Small intestine (tissue), 7 donors: Measurements from ENCODE around the gene RNF151. TPM values are rescaled to one million over a fixed set of nuclear protein-coding genes. Genes with fewer than 3 reads are reported as not detected.
A peak's percentile ranks its signal among the peaks of the same experiment; 100 is the strongest.

ENCODE experiments used
- DNase-seq, 2 donors: peaks; one replicate each; pipeline versions ENCODE4 v3.0.0 to v3.0.0-alpha.2; 2013
- FAIRE-seq: peaks from 2 replicates; lab custom pipeline; 2012; peaks lifted over from hg19 to GRCh38; lab: Jason Lieb, UNC
- H3K27ac ChIP-seq, 3 donors: one replicate each; pipeline ENCODE4 v1.5.1; 2013; ENCODE audit warnings: low read length in 2 of 3, mild to moderate bottlenecking in 2 of 3, control low read depth in 1 of 3, inconsistent platforms in 1 of 3, low read depth in 1 of 3, moderate library complexity in 1 of 3
- H3K27me3 ChIP-seq, 3 donors: one replicate each; pipeline ENCODE4 v1.6.1; 2013; ENCODE audit warnings: low read length in 3 of 3, inconsistent platforms in 1 of 3; ENCODE audit not compliant: control insufficient read depth in 3 of 3, insufficient read depth in 3 of 3
- H3K36me3 ChIP-seq, 3 donors: one replicate each; pipeline ENCODE4 v1.6.1; 2013; ENCODE audit warnings: low read length in 3 of 3, inconsistent platforms in 1 of 3, low read depth in 1 of 3, mild to moderate bottlenecking in 1 of 3, moderate library complexity in 1 of 3; ENCODE audit not compliant: control insufficient read depth in 3 of 3, insufficient read depth in 2 of 3
- H3K4me1 ChIP-seq, 3 donors: one replicate each; pipeline ENCODE4 v1.6.1; 2013; ENCODE audit warnings: low read length in 2 of 3, inconsistent platforms in 1 of 3, low read depth in 1 of 3, mild to moderate bottlenecking in 1 of 3, moderate library complexity in 1 of 3; ENCODE audit not compliant: control insufficient read depth in 3 of 3, insufficient read depth in 2 of 3
- H3K4me3 ChIP-seq, 3 donors: one replicate each; pipeline ENCODE4 v1.5.1; 2013; ENCODE audit warnings: low read length in 3 of 3, control low read depth in 1 of 3, inconsistent platforms in 1 of 3, low read depth in 1 of 3, mild to moderate bottlenecking in 1 of 3, moderate library complexity in 1 of 3
- H3K9me3 ChIP-seq, 2 donors: one replicate each; pipeline ENCODE4 v1.6.1; 2013; ENCODE audit warnings: low read depth in 1 of 2, low read length in 1 of 2; ENCODE audit not compliant: control insufficient read depth in 2 of 2, insufficient read depth in 1 of 2
- WGBS, 3 donors: extraction: QIAGEN DNeasy Blood & Tissue Kit; methylation state at CpG; one replicate each; pipeline ENCODE4 v1.1.7; 2013; 5-methylcytosine and 5-hydroxymethylcytosine counted together
- polyA plus RNA-seq, 4 donors: library from polyadenylated mRNA; stranded (reverse) in 3 of 4; unstranded in 1 of 4; fragments of 200-250 nt in 3 of 4; fragments of 120-200 nt in 1 of 4; gene quantifications; one replicate each; pipeline versions ENCODE4 v1.2.1 to v1.2.3, GENCODE V29; 2013
- donor health status: healthy with polysubstance abuse.
- donor health status: control.
- donor health status: control.
- donor health status: Bipolar disorder and iron deficiency.
- donor health status: healthy.

Gene RNF151
- polyA plus RNA-seq, 4 donors: 0.09 to 0.18 TPM; not detected in 2

GRCh38 chr16:1975432-1976215, 9.0 kb downstream of the RNF151 start:
- 90 to 95% (median 93%) methylated on average over 32 to 33 of the region's 33 CpGs for WGBS, 3 donors
- DNase-seq: no peak
- Histone ChIP-seq H3K36me3 (peaks cover 0 to 51% (median 7%) of the 10 kb centered on the region in 3 donors), H3K4me1 (peaks cover 2 to 36% (median 5%) of the 10 kb centered on the region in 3 donors), H3K27me3 (peaks cover 0 to 14% (median 5%) of the 10 kb centered on the region in 3 donors), H3K9me3 (no peaks in the 10 kb centered on the region), H3K4me3 (no peak overlapping the region), H3K27ac (no peak overlapping the region)
- FAIRE-seq: no peak

GRCh38 chr16:1976216-1976520, 9.5 kb downstream of the RNF151 start:
- peaks cover 0 to 20% (median 5%) of the 10 kb centered on the region in 3 donors for H3K27me3 ChIP-seq
- no peaks in the 10 kb centered on the region for H3K9me3 ChIP-seq
- FAIRE-seq (no peak), DNase-seq (no peak)
- H3K4me3 ChIP-seq: no peak overlapping the region
- WGBS, 3 donors: 90 to 96% (median 92%) methylated on average over 8 of the region's 8 CpGs
- peaks cover 2 to 37% (median 5%) of the 10 kb centered on the region in 3 donors for H3K4me1 ChIP-seq
- peaks cover 0 to 51% (median 7%) of the 10 kb centered on the region in 3 donors for H3K36me3 ChIP-seq
- no peak overlapping the region for H3K27ac ChIP-seq

GRCh38 chr16:1976951-1977874, 10.6 kb downstream of the RNF151 start:
- 90 to 93% (median 91%) methylated on average over 31 to 33 of the region's 33 CpGs for WGBS, 3 donors
- peaks cover 0 to 30% (median 5%) of the 10 kb centered on the region in 3 donors for H3K27me3 ChIP-seq
- no peaks in the 10 kb centered on the region for H3K9me3 ChIP-seq
- DNase-seq (no peak), FAIRE-seq (no peak)
- peaks cover 0 to 51% (median 7%) of the 10 kb centered on the region in 3 donors for H3K36me3 ChIP-seq
- no peak overlapping the region for H3K4me3 ChIP-seq
- H3K27ac ChIP-seq: no peak overlapping the region
- H3K4me1 ChIP-seq: peaks cover 2 to 47% (median 5%) of the 10 kb centered on the region in 3 donors

- no peak overlapping the region for H3K4me3 ChIP-seq
Observed at GRCh38 chr16:1977875-1978268, 11.2 kb downstream of the RNF151 start.

GRCh38 chr16:1978476-1979120, 11.9 kb downstream of the RNF151 start:
- peaks cover 0 to 48% (median 7%) of the 10 kb centered on the region in 3 donors for H3K36me3 ChIP-seq
- peak overlapping the region in 2 of 3 donors; percentile 47 to 56 for H3K27ac ChIP-seq
- H3K9me3 ChIP-seq: no peaks in the 10 kb centered on the region
- peak overlapping the region; percentile 20 to 51 (median 30) for H3K4me3 ChIP-seq
- FAIRE-seq: no peak
- WGBS, 3 donors: 42 to 67% (median 66%) methylated on average over 33 to 37 of the region's 37 CpGs
- peak in 1 of 2 donors; percentile 30 for DNase-seq
- H3K4me1 ChIP-seq: peaks cover under 1 to 48% (median 5%) of the 10 kb centered on the region in 3 donors
- peaks cover 0 to 41% (median 5%) of the 10 kb centered on the region in 3 donors for H3K27me3 ChIP-seq

More at GRCh38 chr16:1977875-1978268, 11.2 kb downstream of the RNF151 start:
- WGBS, 3 donors: 94 to 97% (median 95%) methylated on average over 17 to 18 of the region's 18 CpGs
- Histone ChIP-seq H3K4me1 (peaks cover 3 to 49% (median 5%) of the 10 kb centered on the region in 3 donors), H3K9me3 (no peaks in the 10 kb centered on the region), H3K27ac (no peak overlapping the region), H3K27me3 (peaks cover 0 to 37% (median 5%) of the 10 kb centered on the region in 3 donors), H3K36me3 (peaks cover 0 to 51% (median 7%) of the 10 kb centered on the region in 3 donors)
- FAIRE-seq (no peak), DNase-seq (no peak)

GRCh38 chr16:1979271-1980029, 12.8 kb downstream of the RNF151 start:
- peak; percentile 91 to 93 for DNase-seq
- FAIRE-seq: no peak

GRCh38 chr16:1980030-1980769, 13.5 kb downstream of the RNF151 start:
- 3 to 8% (median 5%) methylated on average over 47 to 53 of the region's 53 CpGs for WGBS, 3 donors
- H3K4me3 ChIP-seq: peak overlapping the region; percentile 6 to 40 (median 9)
- peak overlapping the region; percentile 57 to 86 (median 80) for H3K27ac ChIP-seq
- no peaks in the 10 kb centered on the region for H3K9me3 ChIP-seq
- peaks cover 0 to 41% (median 5%) of the 10 kb centered on the region in 3 donors for H3K27me3 ChIP-seq
- peaks cover 0 to 53% (median 5%) of the 10 kb centered on the region in 3 donors for H3K4me1 ChIP-seq
- DNase-seq (peak; percentile 54 to 57), FAIRE-seq (no peak)
- H3K36me3 ChIP-seq: peaks cover 0 to 40% (median 0%) of the 10 kb centered on the region in 3 donors

More at GRCh38 chr16:1979271-1980029, 12.8 kb downstream of the RNF151 start:
- H3K4me1 ChIP-seq: peaks cover 0 to 48% (median 5%) of the 10 kb centered on the region in 3 donors
- peaks cover 0 to 43% (median 7%) of the 10 kb centered on the region in 3 donors for H3K36me3 ChIP-seq
- H3K27me3 ChIP-seq: peaks cover 0 to 41% (median 5%) of the 10 kb centered on the region in 3 donors
- peak overlapping the region in 2 of 3 donors; percentile 40 to 51 for H3K4me3 ChIP-seq
- H3K27ac ChIP-seq: peak overlapping the region; percentile 57 to 86 (median 80)
- no peaks in the 10 kb centered on the region for H3K9me3 ChIP-seq
- 4 to 22% (median 21%) methylated on average over 31 to 70 of the region's 70 CpGs for WGBS, 3 donors
